DND-41 (cell line): Measurements from ENCODE around the gene DNAAF5.

Experiments
- EZH2 ChIP-seq: IDR thresholded peaks from 3 replicates; pipeline ENCODE4 v1.6.1; 2012; ENCODE audit warnings: borderline replicate concordance, low read depth, mild to moderate bottlenecking, moderate library complexity, low read length, inconsistent platforms; ENCODE audit not compliant: severe bottlenecking
- TF ChIP-seq, protein P1 (sequence below): IDR thresholded peaks from 2 replicates; pipeline ENCODE4 v1.5.1; 2012; ENCODE audit warnings: borderline replicate concordance, low read length, moderate library complexity, mild to moderate bottlenecking; ENCODE audit not compliant: poor library complexity, severe bottlenecking; ENCODE audit errors: extremely low read depth

- TF ChIP-seq, protein P1, sequence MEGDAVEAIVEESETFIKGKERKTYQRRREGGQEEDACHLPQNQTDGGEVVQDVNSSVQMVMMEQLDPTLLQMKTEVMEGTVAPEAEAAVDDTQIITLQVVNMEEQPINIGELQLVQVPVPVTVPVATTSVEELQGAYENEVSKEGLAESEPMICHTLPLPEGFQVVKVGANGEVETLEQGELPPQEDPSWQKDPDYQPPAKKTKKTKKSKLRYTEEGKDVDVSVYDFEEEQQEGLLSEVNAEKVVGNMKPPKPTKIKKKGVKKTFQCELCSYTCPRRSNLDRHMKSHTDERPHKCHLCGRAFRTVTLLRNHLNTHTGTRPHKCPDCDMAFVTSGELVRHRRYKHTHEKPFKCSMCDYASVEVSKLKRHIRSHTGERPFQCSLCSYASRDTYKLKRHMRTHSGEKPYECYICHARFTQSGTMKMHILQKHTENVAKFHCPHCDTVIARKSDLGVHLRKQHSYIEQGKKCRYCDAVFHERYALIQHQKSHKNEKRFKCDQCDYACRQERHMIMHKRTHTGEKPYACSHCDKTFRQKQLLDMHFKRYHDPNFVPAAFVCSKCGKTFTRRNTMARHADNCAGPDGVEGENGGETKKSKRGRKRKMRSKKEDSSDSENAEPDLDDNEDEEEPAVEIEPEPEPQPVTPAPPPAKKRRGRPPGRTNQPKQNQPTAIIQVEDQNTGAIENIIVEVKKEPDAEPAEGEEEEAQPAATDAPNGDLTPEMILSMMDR: no peak
- TF ChIP-seq EZH2: no peak
Measured at GRCh38 chr7:739455-739982, 13.0 kb downstream of the DNAAF5 start.
